K562 (cell line): Measurements from ENCODE around the gene ARL4D. TPM values are rescaled to one million over a fixed set of nuclear protein-coding genes. Genes with fewer than 3 reads are reported as not detected.

Experiments
- ARID1B ChIP-seq: fragments of 450-650 bp; IDR thresholded peaks from 2 replicates; pipeline ENCODE4 v1.6.1; 2016; ENCODE audit warnings: antibody characterized with exemption, mild to moderate bottlenecking, inconsistent platforms
- BRF2 ChIP-seq: IDR thresholded peaks from 3 replicates; pipeline ENCODE4 v1.6.1; 2011; ENCODE audit warnings: borderline replicate concordance, mild to moderate bottlenecking; ENCODE audit not compliant: insufficient read length, insufficient read depth
- CHCHD3 ChIP-seq: fragments of 250-450 bp; sonication (Bioruptor Pico); IDR thresholded peaks from 2 replicates; pipeline ENCODE4 v2.1.2; 2022; ENCODE audit warnings: mild to moderate bottlenecking
- IFI16 ChIP-seq: fragments of 250-450 bp; sonication (Bioruptor Pico); IDR thresholded peaks from 2 replicates; pipeline ENCODE4 v2.1.2; 2022; ENCODE audit warnings: mild to moderate bottlenecking, inconsistent platforms
- PTTG1 ChIP-seq: fragments of 450-650 bp; IDR thresholded peaks from 2 replicates; pipeline ENCODE4 v1.6.1; 2016; ENCODE audit warnings: low read depth, mild to moderate bottlenecking, missing genetic modification characterization, missing compliant biosample characterization
- RB1 ChIP-seq: fragments of 450-650 bp; IDR thresholded peaks from 2 replicates; pipeline ENCODE4 v1.6.1; 2017; ENCODE audit warnings: low read depth, mild to moderate bottlenecking
- TAF1 ChIP-seq: IDR thresholded peaks from 2 replicates; pipeline ENCODE4 v1.6.1; 2011; ENCODE audit warnings: mild to moderate bottlenecking, low read length, moderate library complexity; ENCODE audit not compliant: insufficient read depth, control insufficient read depth, severe bottlenecking; ENCODE audit errors: extremely low read depth
- polyA plus RNA-seq, 8 experiments: library from polyadenylated mRNA; depleted of rRNA in 4 of 8; stranded (reverse) in 5 of 8; unstranded in 3 of 8; fragments of >200 nt; fragmentation: Nextera tagmentation in 2 of 8; fragmentation: Illumina TruSeq in 1 of 8; extraction: Ambion mirVana in 2 of 8; extraction: Trizol in 1 of 8; gene quantifications; 2 replicates each; pipeline versions ENCODE4 v1.2.1 to v1.2.3, GENCODE V29; 2011 to 2014; ENCODE audit warnings: inconsistent platforms in 1 of 8, missing spikeins in 1 of 8
- total RNA-seq, 7 experiments: library from RNA; depleted of rRNA in 6 of 7; stranded (reverse); fragments of >200 nt in 6 of 7; fragmentation: Illumina TruSeq in 2 of 7; extraction: Trizol in 2 of 7; gene quantifications; 2 replicates each; pipeline versions ENCODE4 v1.2.1 to v1.2.3, GENCODE V29; 2011 to 2021; ENCODE audit warnings: low replicate concordance in 1 of 7
- TF ChIP-seq, protein P1 (sequence below): fragments of 450-650 bp; conservative IDR thresholded peaks from 2 replicates; pipeline ENCODE4 v1.6.1; 2016; ENCODE audit warnings: missing genetic modification characterization, low read depth, mild to moderate bottlenecking, control low read depth, missing compliant biosample characterization
- TF ChIP-seq, protein P2 (sequence below): fragments of 200-800 bp; sonication (Bioruptor generic); IDR thresholded peaks from 2 replicates; pipeline ENCODE4 v1.6.1; 2017; ENCODE audit warnings: missing genetic modification characterization, missing compliant biosample characterization
- TF ChIP-seq, protein P3 (sequence below): fragments of 250-450 bp; sonication (Bioruptor Pico); IDR thresholded peaks from 2 replicates; pipeline ENCODE4 v1.4.0; 2020; ENCODE audit warnings: mild to moderate bottlenecking, moderate library complexity

Gene ARL4D
- total and polyA plus RNA-seq, 9 of the 15 experiments (the other 6 are each of a cell fraction or from before 2014, with no cell fraction given), result 0.07 to 0.53 (median 0.28) TPM; not detected in 1

- TF ChIP-seq, protein P1, sequence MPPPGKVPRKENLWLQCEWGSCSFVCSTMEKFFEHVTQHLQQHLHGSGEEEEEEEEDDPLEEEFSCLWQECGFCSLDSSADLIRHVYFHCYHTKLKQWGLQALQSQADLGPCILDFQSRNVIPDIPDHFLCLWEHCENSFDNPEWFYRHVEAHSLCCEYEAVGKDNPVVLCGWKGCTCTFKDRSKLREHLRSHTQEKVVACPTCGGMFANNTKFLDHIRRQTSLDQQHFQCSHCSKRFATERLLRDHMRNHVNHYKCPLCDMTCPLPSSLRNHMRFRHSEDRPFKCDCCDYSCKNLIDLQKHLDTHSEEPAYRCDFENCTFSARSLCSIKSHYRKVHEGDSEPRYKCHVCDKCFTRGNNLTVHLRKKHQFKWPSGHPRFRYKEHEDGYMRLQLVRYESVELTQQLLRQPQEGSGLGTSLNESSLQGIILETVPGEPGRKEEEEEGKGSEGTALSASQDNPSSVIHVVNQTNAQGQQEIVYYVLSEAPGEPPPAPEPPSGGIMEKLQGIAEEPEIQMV, result no peak
- TF ChIP-seq IFI16 (CRISPR knock-in tag) (no peak), CHCHD3 (CRISPR knock-in tag) (no peak), BRF2 (no peak), TAF1 (no peak), ARID1B (no peak), RB1 (no peak), PTTG1 (tag) (no peak)
- TF ChIP-seq, protein P2, sequence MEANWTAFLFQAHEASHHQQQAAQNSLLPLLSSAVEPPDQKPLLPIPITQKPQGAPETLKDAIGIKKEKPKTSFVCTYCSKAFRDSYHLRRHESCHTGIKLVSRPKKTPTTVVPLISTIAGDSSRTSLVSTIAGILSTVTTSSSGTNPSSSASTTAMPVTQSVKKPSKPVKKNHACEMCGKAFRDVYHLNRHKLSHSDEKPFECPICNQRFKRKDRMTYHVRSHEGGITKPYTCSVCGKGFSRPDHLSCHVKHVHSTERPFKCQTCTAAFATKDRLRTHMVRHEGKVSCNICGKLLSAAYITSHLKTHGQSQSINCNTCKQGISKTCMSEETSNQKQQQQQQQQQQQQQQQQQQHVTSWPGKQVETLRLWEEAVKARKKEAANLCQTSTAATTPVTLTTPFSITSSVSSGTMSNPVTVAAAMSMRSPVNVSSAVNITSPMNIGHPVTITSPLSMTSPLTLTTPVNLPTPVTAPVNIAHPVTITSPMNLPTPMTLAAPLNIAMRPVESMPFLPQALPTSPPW, result peak; percentile 63
- TF ChIP-seq, protein P3, sequence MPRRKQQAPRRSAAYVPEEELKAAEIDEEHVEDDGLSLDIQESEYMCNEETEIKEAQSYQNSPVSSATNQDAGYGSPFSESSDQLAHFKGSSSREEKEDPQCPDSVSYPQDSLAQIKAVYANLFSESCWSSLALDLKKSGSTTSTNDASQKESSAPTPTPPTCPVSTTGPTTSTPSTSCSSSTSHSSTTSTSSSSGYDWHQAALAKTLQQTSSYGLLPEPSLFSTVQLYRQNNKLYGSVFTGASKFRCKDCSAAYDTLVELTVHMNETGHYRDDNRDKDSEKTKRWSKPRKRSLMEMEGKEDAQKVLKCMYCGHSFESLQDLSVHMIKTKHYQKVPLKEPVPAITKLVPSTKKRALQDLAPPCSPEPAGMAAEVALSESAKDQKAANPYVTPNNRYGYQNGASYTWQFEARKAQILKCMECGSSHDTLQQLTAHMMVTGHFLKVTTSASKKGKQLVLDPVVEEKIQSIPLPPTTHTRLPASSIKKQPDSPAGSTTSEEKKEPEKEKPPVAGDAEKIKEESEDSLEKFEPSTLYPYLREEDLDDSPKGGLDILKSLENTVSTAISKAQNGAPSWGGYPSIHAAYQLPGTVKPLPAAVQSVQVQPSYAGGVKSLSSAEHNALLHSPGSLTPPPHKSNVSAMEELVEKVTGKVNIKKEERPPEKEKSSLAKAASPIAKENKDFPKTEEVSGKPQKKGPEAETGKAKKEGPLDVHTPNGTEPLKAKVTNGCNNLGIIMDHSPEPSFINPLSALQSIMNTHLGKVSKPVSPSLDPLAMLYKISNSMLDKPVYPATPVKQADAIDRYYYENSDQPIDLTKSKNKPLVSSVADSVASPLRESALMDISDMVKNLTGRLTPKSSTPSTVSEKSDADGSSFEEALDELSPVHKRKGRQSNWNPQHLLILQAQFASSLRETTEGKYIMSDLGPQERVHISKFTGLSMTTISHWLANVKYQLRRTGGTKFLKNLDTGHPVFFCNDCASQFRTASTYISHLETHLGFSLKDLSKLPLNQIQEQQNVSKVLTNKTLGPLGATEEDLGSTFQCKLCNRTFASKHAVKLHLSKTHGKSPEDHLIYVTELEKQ (CRISPR knock-in tag), result no peak
These were observed 9.5 kb upstream of the ARL4D start (continued) for GRCh38 chr17:43389046-43389947.
